C4-2B (cell line): ENCODE measurements around the gene PWP1.

Experiments
- H3K27ac ChIP-seq: fragments of 450-650 bp; 2 replicates; pipeline ENCODE4 v1.5.1; 2017
- CTCF ChIP-seq: fragments of 450-650 bp; conservative IDR thresholded peaks from 2 replicates; pipeline ENCODE4 v1.5.1; 2017; ENCODE audit warnings: mild to moderate bottlenecking
- ZFX ChIP-seq: fragments of 450-650 bp; IDR thresholded peaks from 2 replicates; pipeline ENCODE4 v1.6.1; 2017

PWP1 gene

GRCh38 chr12:107669946-107670345, 15.7 kb upstream of the PWP1 start:
- TF ChIP-seq CTCF: no peak
- no peak for TF ChIP-seq ZFX
- H3K27ac ChIP-seq: no peak overlapping the region

- TF ChIP-seq CTCF: peak; percentile 80
- no peak for TF ChIP-seq ZFX
- no peak overlapping the region for H3K27ac ChIP-seq
These were observed 14.5 kb upstream of the PWP1 start for GRCh38 chr12:107670999-107671643.

GRCh38 chr12:107677671-107678070, 7.9 kb upstream of the PWP1 start:
- H3K27ac ChIP-seq: no peak overlapping the region
- TF ChIP-seq CTCF (no peak), ZFX (no peak)

- no peak overlapping the region for H3K27ac ChIP-seq
- no peak for TF ChIP-seq ZFX
- TF ChIP-seq CTCF: no peak
These were observed 6.3 kb upstream of the PWP1 start for GRCh38 chr12:107679336-107679735.

GRCh38 chr12:107681455-107681835, 4.2 kb upstream of the PWP1 start:
- TF ChIP-seq ZFX (no peak), CTCF (no peak)

GRCh38 chr12:107681836-107682820, 3.5 kb upstream of the PWP1 start:
- no peak overlapping the region for H3K27ac ChIP-seq
- TF ChIP-seq CTCF (no peak), ZFX (no peak)

More at GRCh38 chr12:107681455-107681835, 4.2 kb upstream of the PWP1 start:
- no peak overlapping the region for H3K27ac ChIP-seq
